Measurements from ENCODE around the gene INSL3. TPM values are rescaled to one million over a fixed set of nuclear protein-coding genes. Genes with fewer than 3 reads are reported as not detected.

INSL3 gene
- total and polyA plus RNA-seq, 2 of the 8 experiments (the other 6 are each of a cell fraction or from before 2014, with no cell fraction given), result 0.41 to 1.5 TPM

GRCh38 chr19:17790059-17790780 lies 31.1 kb downstream of the INSL3 start:
- H3K79me2 ChIP-seq (ENCODE audit: control insufficient read depth in 1 of 2, insufficient read depth in 2 of 2, low read length in 2 of 2), result no peaks in the 10 kb centered on the region
- no peaks in the 10 kb centered on the region for H3K9me3 ChIP-seq (ENCODE audit: insufficient read depth in 2 of 2, low read depth in 1 of 2, low read length in 1 of 2)
- no peak overlapping the region for H2BK5ac ChIP-seq (ENCODE audit: low read depth, low read length)
- H3K4ac ChIP-seq (replicated peaks; ENCODE audit: insufficient read length, low read depth, low read length), result no peak overlapping the region
- ChIA-PET POLR2A (ENCODE audit: partially characterized antibody) (interaction anchor here (0.6 to 2.4 kb wide), 4 partner anchors 32 to 156 kb away, joined by 3 to 6 read pairs (median 4); no protein-coding TSS in a partner anchor), CTCF (ENCODE audit: partially characterized antibody) (interaction anchor here (0.9 to 2.5 kb wide), 6 partner anchors 12 to 183 kb away, joined by 3 to 8 read pairs (median 4); partner anchors contain the start of gene CCDC124)
- H4K20me1 ChIP-seq (replicated peaks in 1 of 2; ENCODE audit: control insufficient read depth in 1 of 2, insufficient read depth in 2 of 2, low read length in 2 of 2), result no peaks in the 10 kb centered on the region
- FAIRE-seq (no peak), DNase-seq (ENCODE audit: low read depth in 1 of 2, low spot score in 2 of 2) (no peak)
- H3K79me1 ChIP-seq (ENCODE audit: low read depth, low read length), result no peaks in the 10 kb centered on the region
- no peak overlapping the region for H2BK12ac ChIP-seq (ENCODE audit: low read depth, low read length)
- H3K23me2 ChIP-seq (ENCODE audit: low read depth, low read length), result peaks cover 7% of the 10 kb centered on the region; the same call in 1 of the 2 replicates
- no peak overlapping the region for H2BK20ac ChIP-seq (ENCODE audit: low read length)
- H3K36me3 ChIP-seq (ENCODE audit: control insufficient read depth in 2 of 4, insufficient read depth in 4 of 4, low read length in 3 of 4), result no peaks in the 10 kb centered on the region; a peak in 1 of 8 replicates
- no peak overlapping the region for H3K4me2 ChIP-seq (ENCODE audit: insufficient read depth in 1 of 2, low read depth in 2 of 2, low read length in 2 of 2)
- H3K4me1 ChIP-seq (replicated peaks in 1 of 4; ENCODE audit: control insufficient read depth in 3 of 4, insufficient read depth in 4 of 4, low read length in 3 of 4), result peaks cover 0 to 2% (median 0%) of the 10 kb centered on the region in 4 experiments; a peak in 2 of 7 replicates
- H2AK5ac ChIP-seq (ENCODE audit: low read depth, low read length), result no peak overlapping the region
- no peak overlapping the region; the same call in 1 of the 2 replicates for H4K8ac ChIP-seq (ENCODE audit: extremely low read depth, insufficient read depth, low read length)
- peaks cover 0 to 5% (median 2%) of the 10 kb centered on the region in 4 experiments; a peak in 4 of 7 replicates for H3K27me3 ChIP-seq (replicated peaks in 1 of 4; ENCODE audit: control insufficient read depth in 3 of 4, extremely low read depth in 1 of 4, insufficient read depth in 3 of 4, low read length in 3 of 4)
- no peak overlapping the region for H3K9ac ChIP-seq (replicated peaks in 1 of 4; ENCODE audit: extremely low read depth in 1 of 4, low read depth in 3 of 4, low read length in 3 of 4)
- H2BK15ac ChIP-seq (ENCODE audit: low read length), result no peak overlapping the region
- no peak for TF ChIP-seq ATF2 (IDR thresholded peaks at IDR 0.05; ENCODE audit: low read length)
- no peak overlapping the region for H3K14ac ChIP-seq (ENCODE audit: insufficient read length)
- no peak overlapping the region for H3K27ac ChIP-seq (ENCODE audit: low read depth, low read length)
- no peak overlapping the region for H3K18ac ChIP-seq (ENCODE audit: extremely low read depth, low read length)
- WGBS, 2 experiments (ENCODE audit: extremely low coverage in 1 of 2, insufficient coverage in 1 of 2, insufficient read length in 1 of 2, insufficient replicate concordance in 2 of 2, low coverage in 1 of 2, low lambda C conversion rate in 2 of 2, missing lambda C conversion rate in 1 of 2), result 76% methylated on average over 6 of the region's 6 CpGs; no CpG with 5 or more reads in 1 of the 2 experiments
- H4K91ac ChIP-seq (replicated peaks; ENCODE audit: insufficient read length, low read length), result no peak overlapping the region
- no peak overlapping the region for H3K56ac ChIP-seq (replicated peaks; ENCODE audit: insufficient read length, low read depth, low read length)
- H2BK120ac ChIP-seq (replicated peaks; ENCODE audit: low read depth, low read length), result no peak overlapping the region
- no peak overlapping the region for H3K4me3 ChIP-seq (ENCODE audit: extremely low read depth in 1 of 4, insufficient read depth in 2 of 4, low read depth in 3 of 4, low read length in 4 of 4)
- H3K23ac ChIP-seq (ENCODE audit: insufficient read length), result no peak overlapping the region
- no peak overlapping the region for H4K5ac ChIP-seq (ENCODE audit: insufficient read length, low read depth, low read length)
- H2AFZ ChIP-seq (ENCODE audit: low read length), result no peak overlapping the region

Data from H1 (cell line).